Subcutaneous abdominal adipose tissue (tissue), 5 donors: Measurements from ENCODE around the gene HLA-DRB1.
A peak's percentile ranks its signal among the peaks of the same experiment; 100 is the strongest.

ENCODE experiments used
- H3K27ac ChIP-seq: one replicate; pipeline ENCODE4 v1.7.0; 2013; ENCODE audit warnings: low read depth, mild to moderate bottlenecking, inconsistent platforms, low read length, moderate library complexity
- H3K27me3 ChIP-seq, 5 donors: one replicate each; pipeline ENCODE4 v1.7.0; 2013; ENCODE audit warnings: low read length in 5 of 5, inconsistent platforms in 1 of 5; ENCODE audit not compliant: control insufficient read depth in 5 of 5, insufficient read depth in 4 of 5
- H3K36me3 ChIP-seq, 5 donors: one replicate each; pipeline ENCODE4 v1.7.0; 2013; ENCODE audit warnings: low read length in 5 of 5; ENCODE audit not compliant: control insufficient read depth in 5 of 5, insufficient read depth in 5 of 5
- H3K4me1 ChIP-seq, 5 donors: one replicate each; pipeline ENCODE4 v1.7.0; 2013; ENCODE audit warnings: low read length in 5 of 5, mild to moderate bottlenecking in 3 of 5, moderate library complexity in 1 of 5; ENCODE audit not compliant: control insufficient read depth in 5 of 5, insufficient read depth in 5 of 5
- H3K4me3 ChIP-seq, 5 donors: one replicate each; pipeline ENCODE4 v1.7.0; 2013; ENCODE audit warnings: low read length in 5 of 5, low read depth in 1 of 5
- H3K9ac ChIP-seq, 5 donors: one replicate each; pipeline ENCODE4 v1.7.0; 2013; ENCODE audit warnings: low read length in 5 of 5, mild to moderate bottlenecking in 4 of 5, moderate library complexity in 3 of 5
- H3K9me3 ChIP-seq, 5 donors: one replicate each; pipeline ENCODE4 v1.7.0; 2013; ENCODE audit warnings: low read length in 5 of 5; ENCODE audit not compliant: control insufficient read depth in 5 of 5
- donor health status: healthy.
- donor health status: healthy.
- donor health status: healthy.
- donor health status: healthy.
- donor health status: healthy.

HLA-DRB1 gene

GRCh38 chr6:32609731-32610640 is 20.3 kb upstream of the HLA-DRB1 start:
- Histone ChIP-seq H3K4me3 (peak overlapping the region in 2 of 5 donors; percentile 10 to 18), H3K9ac (no peak overlapping the region), H3K4me1 (peaks cover 0 to 10% (median 0%) of the 10 kb centered on the region in 5 donors), H3K9me3 (no peaks in the 10 kb centered on the region), H3K36me3 (no peaks in the 10 kb centered on the region), H3K27ac (peak overlapping the region; percentile 52), H3K27me3 (no peaks in the 10 kb centered on the region)

DNA sequence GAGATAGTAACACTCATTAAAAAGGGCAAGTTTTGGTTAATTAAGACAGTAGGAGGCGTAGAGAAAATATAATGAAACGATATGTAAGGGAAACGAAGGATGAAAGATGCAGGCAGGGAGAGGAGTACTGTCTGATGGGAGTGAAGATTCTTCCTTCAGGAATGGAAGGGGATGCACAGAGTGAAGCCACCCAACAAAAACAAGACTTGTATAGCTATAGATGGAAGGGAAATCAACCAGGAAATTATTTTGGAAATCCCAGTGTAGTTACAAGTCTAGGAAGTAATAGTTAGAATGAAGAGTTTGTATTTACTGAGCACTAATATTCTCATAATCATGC is 19.7 kb upstream of the HLA-DRB1 start:
- Histone ChIP-seq H3K9ac (peak overlapping the region in 1 of 5 donors; percentile 66), H3K4me3 (no peak overlapping the region), H3K9me3 (no peaks in the 10 kb centered on the region), H3K36me3 (no peaks in the 10 kb centered on the region), H3K4me1 (peaks cover 0 to 13% (median 0%) of the 10 kb centered on the region in 5 donors), H3K27me3 (no peaks in the 10 kb centered on the region), H3K27ac (peak overlapping the region; percentile 52)

- H3K27ac ChIP-seq: no peak overlapping the region
- H3K4me1 ChIP-seq: peaks cover 0 to 15% (median 0%) of the 10 kb centered on the region in 5 donors
- no peaks in the 10 kb centered on the region for H3K27me3 ChIP-seq
- H3K36me3 ChIP-seq: no peaks in the 10 kb centered on the region
- H3K9me3 ChIP-seq: no peaks in the 10 kb centered on the region
- H3K4me3 ChIP-seq: no peak overlapping the region
- H3K9ac ChIP-seq: no peak overlapping the region
Measured at GRCh38 chr6:32608362-32608761, 18.7 kb upstream of the HLA-DRB1 start.

DNA sequence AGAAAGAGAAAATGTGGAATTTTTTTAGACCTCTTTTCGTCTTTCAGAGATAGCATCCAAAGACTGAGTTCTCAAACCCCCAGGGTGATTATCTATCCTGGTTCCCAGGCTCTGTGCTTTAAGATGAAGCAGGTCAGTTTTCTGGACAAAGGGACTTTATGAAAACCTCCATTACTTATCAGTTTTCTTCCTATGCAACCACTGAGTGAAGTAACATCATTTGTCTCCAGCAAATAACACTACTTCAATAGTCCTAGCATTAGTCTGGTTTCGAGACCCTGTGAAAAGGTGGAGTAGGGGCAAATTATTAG is 18.3 kb upstream of the HLA-DRB1 start:
- Histone ChIP-seq H3K27me3 (no peaks in the 10 kb centered on the region), H3K27ac (peak overlapping the region; percentile 1)

DNA sequence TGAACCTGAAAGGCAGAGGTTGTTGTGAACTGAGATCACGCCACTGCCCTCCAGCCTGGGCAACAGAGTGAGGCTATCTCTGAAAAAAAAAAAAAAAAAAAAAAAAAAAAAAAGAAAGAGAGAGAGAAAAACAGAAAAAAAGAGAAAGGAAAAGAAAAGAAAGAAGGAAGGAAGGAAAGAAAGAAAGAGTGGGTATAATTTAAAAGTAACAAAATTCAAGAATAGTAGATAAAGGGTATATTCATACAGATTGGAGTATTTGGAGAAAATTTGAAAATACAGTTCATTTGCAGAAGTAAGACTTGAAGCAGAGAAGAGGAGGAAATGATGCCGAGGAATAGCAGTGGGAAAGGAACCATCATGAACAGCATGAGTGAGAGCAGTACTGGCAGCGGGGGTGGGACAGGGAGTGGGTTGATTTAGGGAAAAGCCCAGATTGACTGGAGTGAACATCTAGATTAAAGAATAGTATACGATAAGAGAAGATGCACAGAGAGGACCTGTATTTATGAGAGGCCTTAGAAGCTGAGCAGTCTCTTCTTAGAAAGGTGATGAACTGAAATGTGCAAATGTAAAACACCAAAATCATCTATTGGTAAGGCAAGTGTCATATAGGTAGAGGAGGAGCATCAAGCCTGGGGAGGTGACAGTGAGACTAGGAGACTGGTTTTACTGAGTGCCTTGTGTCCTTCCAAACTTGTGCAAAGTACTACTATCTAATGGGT is 17.8 kb upstream of the HLA-DRB1 start:
- Histone ChIP-seq H3K27me3 (no peaks in the 10 kb centered on the region), H3K9ac (no peak overlapping the region), H3K4me3 (no peak overlapping the region), H3K27ac (peak overlapping the region; percentile 1), H3K9me3 (no peaks in the 10 kb centered on the region), H3K4me1 (peaks cover 0 to 18% (median 0%) of the 10 kb centered on the region in 5 donors), H3K36me3 (no peaks in the 10 kb centered on the region)

More for the DNA sequence above, 18.3 kb upstream of the HLA-DRB1 start:
- peaks cover 0 to 18% (median 0%) of the 10 kb centered on the region in 5 donors for H3K4me1 ChIP-seq
- H3K9me3 ChIP-seq: no peaks in the 10 kb centered on the region
- no peaks in the 10 kb centered on the region for H3K36me3 ChIP-seq
- no peak overlapping the region for H3K4me3 ChIP-seq
- H3K9ac ChIP-seq: no peak overlapping the region

DNA sequence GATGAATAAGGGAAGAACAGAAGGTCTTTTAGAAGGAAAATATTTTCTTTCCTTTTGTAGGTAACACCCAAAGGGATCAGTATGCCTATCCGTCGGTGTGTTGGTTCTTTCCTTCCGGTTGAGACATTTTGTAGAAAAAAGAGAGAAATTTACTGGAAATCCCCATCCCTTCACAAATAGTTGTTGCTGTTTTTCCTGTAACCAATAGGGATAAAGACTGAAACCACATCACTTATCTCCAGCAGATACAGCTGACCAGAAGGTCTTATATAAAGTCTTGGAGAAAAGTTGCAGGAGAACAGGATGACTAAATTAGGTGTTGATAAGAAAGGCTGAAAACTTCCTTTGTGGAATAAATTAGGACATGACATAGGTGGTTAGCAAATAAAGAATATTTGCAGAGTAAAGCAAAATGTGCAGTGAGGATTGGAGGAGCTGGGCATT is 14.8 kb upstream of the HLA-DRB1 start:
- Histone ChIP-seq H3K4me3 (peak overlapping the region in 2 of 5 donors; percentile 14 to 48), H3K4me1 (peaks cover 0 to 15% (median 0%) of the 10 kb centered on the region in 5 donors), H3K27me3 (no peaks in the 10 kb centered on the region), H3K9ac (peak overlapping the region in 1 of 5 donors; percentile 30), H3K27ac (peak overlapping the region; percentile 66), H3K9me3 (no peaks in the 10 kb centered on the region), H3K36me3 (no peaks in the 10 kb centered on the region)

GRCh38 chr6:32603888-32604287 is 14.2 kb upstream of the HLA-DRB1 start:
- no peaks in the 10 kb centered on the region for H3K36me3 ChIP-seq
- no peaks in the 10 kb centered on the region for H3K27me3 ChIP-seq
- peak overlapping the region in 1 of 5 donors; percentile 30 for H3K9ac ChIP-seq
- peaks cover 0 to 13% (median 0%) of the 10 kb centered on the region in 5 donors for H3K4me1 ChIP-seq
- no peaks in the 10 kb centered on the region for H3K9me3 ChIP-seq
- H3K4me3 ChIP-seq: peak overlapping the region in 2 of 5 donors; percentile 14 to 48
- H3K27ac ChIP-seq: peak overlapping the region; percentile 66

GRCh38 chr6:32603222-32603621 is 13.6 kb upstream of the HLA-DRB1 start:
- Histone ChIP-seq H3K27me3 (no peaks in the 10 kb centered on the region), H3K27ac (no peak overlapping the region)

DNA sequence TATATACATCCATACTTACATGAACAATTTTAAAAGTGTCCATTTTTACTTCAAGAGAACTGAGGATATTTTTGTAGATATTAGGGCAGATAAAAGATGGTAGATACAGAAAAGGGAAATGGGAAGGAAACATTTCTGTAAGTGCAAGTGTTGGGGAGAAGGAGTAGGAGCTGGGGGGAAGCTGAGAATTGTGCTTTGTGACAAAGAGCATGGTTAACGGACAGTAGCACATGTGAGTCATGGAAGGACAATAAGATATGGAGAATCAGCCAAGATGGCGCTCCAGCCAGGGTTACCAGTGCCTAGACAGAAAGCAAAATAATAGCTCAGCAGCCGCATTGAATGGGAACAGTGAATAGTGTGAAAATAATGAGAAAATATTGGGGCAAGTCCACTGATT is 12.7 kb upstream of the HLA-DRB1 start:
- H3K36me3 ChIP-seq: no peaks in the 10 kb centered on the region
- H3K4me3 ChIP-seq: no peak overlapping the region
- no peaks in the 10 kb centered on the region for H3K27me3 ChIP-seq
- no peaks in the 10 kb centered on the region for H3K9me3 ChIP-seq
- H3K9ac ChIP-seq: no peak overlapping the region
- no peak overlapping the region for H3K27ac ChIP-seq
- peaks cover 0 to 8% (median 0%) of the 10 kb centered on the region in 5 donors for H3K4me1 ChIP-seq

More at GRCh38 chr6:32603222-32603621, 13.6 kb upstream of the HLA-DRB1 start:
- H3K9ac ChIP-seq: no peak overlapping the region
- H3K4me3 ChIP-seq: no peak overlapping the region
- H3K9me3 ChIP-seq: no peaks in the 10 kb centered on the region
- H3K4me1 ChIP-seq: peaks cover 0 to 13% (median 0%) of the 10 kb centered on the region in 5 donors
- no peaks in the 10 kb centered on the region for H3K36me3 ChIP-seq

DNA sequence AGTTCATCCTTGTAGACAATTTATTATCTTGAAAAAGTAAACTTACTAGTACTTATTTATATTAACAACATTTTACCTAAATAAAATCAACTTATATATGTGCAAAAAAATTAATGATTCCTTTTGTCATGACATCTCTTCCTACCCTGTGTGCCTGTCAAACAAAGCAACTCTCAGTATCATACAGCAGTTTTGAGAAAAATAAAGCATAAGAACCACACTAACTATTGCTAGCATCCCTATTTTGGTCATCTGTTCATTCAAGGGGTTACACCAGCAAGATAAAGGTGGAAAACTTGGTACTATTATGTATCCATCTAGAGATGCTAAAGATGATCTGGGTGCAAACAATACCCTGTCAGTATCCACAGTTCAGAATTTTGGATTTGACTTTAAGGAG is 7.4 kb upstream of the HLA-DRB1 start:
- Histone ChIP-seq H3K27ac (no peak overlapping the region), H3K36me3 (no peaks in the 10 kb centered on the region), H3K9me3 (no peaks in the 10 kb centered on the region), H3K4me1 (no peaks in the 10 kb centered on the region), H3K4me3 (no peak overlapping the region), H3K9ac (no peak overlapping the region), H3K27me3 (no peaks in the 10 kb centered on the region)
